ENCODE results near the gene SOX15.

The SOX15 gene

GRCh38 chr17:7552621-7553051 is 37.3 kb downstream of the SOX15 start:
- no peak overlapping the region for H3K27ac ChIP-seq (ENCODE audit: low read depth, low read length)

GRCh38 chr17:7551396-7551795 is 38.5 kb downstream of the SOX15 start:
- Histone ChIP-seq H3K79me2 (ENCODE audit: control insufficient read depth, low read length) (no peaks in the 10 kb centered on the region), H3K4me1 (ENCODE audit: control insufficient read depth, low read length) (peaks cover 4% of the 10 kb centered on the region; the same call in 1 of the 2 replicates), H3F3A (ENCODE audit: control insufficient read depth, insufficient read depth) (no peaks in the 10 kb centered on the region), H3K9me3 (ENCODE audit: control insufficient read depth, insufficient read depth, low read length) (no peaks in the 10 kb centered on the region), H3K36me3 (ENCODE audit: control insufficient read depth, low read length) (no peaks in the 10 kb centered on the region), H3K9me2 (replicated peaks; ENCODE audit: control insufficient read depth, low read length) (no peaks in the 10 kb centered on the region), H3K4me2 (ENCODE audit: low read length) (no peak overlapping the region), H3K27ac (ENCODE audit: low read depth, low read length) (no peak overlapping the region), H3K27me3 (ENCODE audit: control insufficient read depth, low read length) (peaks cover 32% of the 10 kb centered on the region), H3K4me3 (ENCODE audit: low read length) (no peak overlapping the region), H4K20me1 (ENCODE audit: control insufficient read depth, insufficient read depth, low read depth, low read length) (no peaks in the 10 kb centered on the region)
- TF ChIP-seq CTCF (IDR thresholded peaks at IDR 0.05; ENCODE audit: low read depth, low read length, poor library complexity, severe bottlenecking): no peak
- no peak for TF ChIP-seq EZH2phosphoT487 (IDR thresholded peaks at IDR 0.05; ENCODE audit: borderline replicate concordance, low read length)

More at GRCh38 chr17:7552621-7553051, 37.3 kb downstream of the SOX15 start:
- Histone ChIP-seq H3K9me2 (replicated peaks; ENCODE audit: control insufficient read depth, low read length) (no peaks in the 10 kb centered on the region), H3F3A (ENCODE audit: control insufficient read depth, insufficient read depth) (no peaks in the 10 kb centered on the region), H3K27me3 (ENCODE audit: control insufficient read depth, low read length) (peaks cover 32% of the 10 kb centered on the region), H3K4me1 (ENCODE audit: control insufficient read depth, low read length) (peaks cover 4% of the 10 kb centered on the region; the same call in 1 of the 2 replicates), H3K4me2 (ENCODE audit: low read length) (no peak overlapping the region), H3K79me2 (ENCODE audit: control insufficient read depth, low read length) (no peaks in the 10 kb centered on the region), H3K9me3 (ENCODE audit: control insufficient read depth, insufficient read depth, low read length) (no peaks in the 10 kb centered on the region), H3K4me3 (ENCODE audit: low read length) (no peak overlapping the region), H4K20me1 (ENCODE audit: control insufficient read depth, insufficient read depth, low read depth, low read length) (no peaks in the 10 kb centered on the region), H3K36me3 (ENCODE audit: control insufficient read depth, low read length) (no peaks in the 10 kb centered on the region)
- TF ChIP-seq EZH2phosphoT487 (IDR thresholded peaks at IDR 0.05; ENCODE audit: borderline replicate concordance, low read length) (no peak), CTCF (IDR thresholded peaks at IDR 0.05; ENCODE audit: low read depth, low read length, poor library complexity, severe bottlenecking) (no peak)

- peaks cover 32% of the 10 kb centered on the region for H3K27me3 ChIP-seq (ENCODE audit: control insufficient read depth, low read length)
- no peak overlapping the region for H3K27ac ChIP-seq (ENCODE audit: low read depth, low read length)
- no peaks in the 10 kb centered on the region for H4K20me1 ChIP-seq (ENCODE audit: control insufficient read depth, insufficient read depth, low read depth, low read length)
- no peak for TF ChIP-seq CTCF (IDR thresholded peaks at IDR 0.05; ENCODE audit: low read depth, low read length, poor library complexity, severe bottlenecking)
- no peak for TF ChIP-seq EZH2phosphoT487 (IDR thresholded peaks at IDR 0.05; ENCODE audit: borderline replicate concordance, low read length)
- H3F3A ChIP-seq (ENCODE audit: control insufficient read depth, insufficient read depth): no peaks in the 10 kb centered on the region
- H3K4me1 ChIP-seq (ENCODE audit: control insufficient read depth, low read length): peaks cover 4% of the 10 kb centered on the region; the same call in 1 of the 2 replicates
- H3K9me3 ChIP-seq (ENCODE audit: control insufficient read depth, insufficient read depth, low read length): no peaks in the 10 kb centered on the region
- H3K4me3 ChIP-seq (ENCODE audit: low read length): no peak overlapping the region
- H3K9me2 ChIP-seq (replicated peaks; ENCODE audit: control insufficient read depth, low read length): no peaks in the 10 kb centered on the region
- no peaks in the 10 kb centered on the region for H3K79me2 ChIP-seq (ENCODE audit: control insufficient read depth, low read length)
- no peak overlapping the region for H3K4me2 ChIP-seq (ENCODE audit: low read length)
- H3K36me3 ChIP-seq (ENCODE audit: control insufficient read depth, low read length): no peaks in the 10 kb centered on the region
These were observed 39.5 kb downstream of the SOX15 start for GRCh38 chr17:7550344-7550743.

Measured in DOHH2 (cell line).